ENCODE data around the gene COX8A. TPM values are rescaled to one million over a fixed set of nuclear protein-coding genes. Genes with fewer than 3 reads are reported as not detected.

The COX8A gene
- total RNA-seq, 6 experiments from 2014 or later, result 144 to 385 (median 177) TPM

GRCh38 chr11:63945477-63946163, 28.8 kb upstream of the COX8A start:
- intact Hi-C loops (cut with DNase I), result loop anchor here (5.0 to 10.0 kb wide), 3 partner anchors 108 to 181 kb away; partner anchors contain the start of genes MARK2 (in 2 of the 2) and ZFTA (in 1 of the 2)
- Histone ChIP-seq H3K4me1 (peaks cover 0 to 10% (median 5%) of the 10 kb centered on the region in 4 donors), H3K4me3 (no peak overlapping the region), H3K36me3 (no peaks in the 10 kb centered on the region), H3K9me3 (no peaks in the 10 kb centered on the region), H3K27me3 (no peaks in the 10 kb centered on the region), H3K27ac (no peak overlapping the region)
- ATAC-seq (peak; percentile 93 to 98 (median 96)), DNase-seq (peak; percentile 64 to 79 (median 69))
- WGBS (ENCODE audit: insufficient coverage, low coverage, low lambda C conversion rate, missing lambda C conversion rate), result 13% methylated on average over 10 of the region's 14 CpGs
- TF ChIP-seq CTCF (IDR thresholded peaks at IDR 0.05) (peak; percentile 71 to 78 (median 78)), POLR2A (IDR thresholded peaks at IDR 0.05) (no peak)

- ATAC-seq, result peak in 3 of 4 donors; percentile 20 to 47 (median 42)
- Histone ChIP-seq H3K27me3 (no peaks in the 10 kb centered on the region), H3K9me3 (no peaks in the 10 kb centered on the region), H3K27ac (no peak overlapping the region), H3K4me1 (no peaks in the 10 kb centered on the region), H3K4me3 (no peak overlapping the region), H3K36me3 (peaks cover 0 to 9% (median 0%) of the 10 kb centered on the region in 4 donors)
- intact Hi-C loops (cut with DNase I), result no loop called here
- 70% methylated on average over 17 of the region's 20 CpGs for WGBS (ENCODE audit: insufficient coverage, low coverage, low lambda C conversion rate, missing lambda C conversion rate)
- no peak for TF ChIP-seq CTCF (IDR thresholded peaks at IDR 0.05)
- TF ChIP-seq POLR2A (IDR thresholded peaks at IDR 0.05), result no peak
- DNase-seq, result no peak
These were observed 22.5 kb upstream of the COX8A start for GRCh38 chr11:63951779-63952536.

- TF ChIP-seq CTCF (IDR thresholded peaks at IDR 0.05) (no peak), POLR2A (IDR thresholded peaks at IDR 0.05) (no peak)
- no peak for DNase-seq
- H3K36me3 ChIP-seq, result peaks cover 0 to 9% (median 0%) of the 10 kb centered on the region in 4 donors
- no CpG with 5 or more reads among the region's 4 CpGs for WGBS (ENCODE audit: insufficient coverage, low coverage, low lambda C conversion rate, missing lambda C conversion rate)
- H3K9me3 ChIP-seq, result no peaks in the 10 kb centered on the region
- no peaks in the 10 kb centered on the region for H3K4me1 ChIP-seq
- no peak for ATAC-seq
- no peak overlapping the region for H3K27ac ChIP-seq
- no peaks in the 10 kb centered on the region for H3K27me3 ChIP-seq
- H3K4me3 ChIP-seq, result no peak overlapping the region
- intact Hi-C loops (cut with DNase I), result no loop called here
These were observed 21.9 kb upstream of the COX8A start for GRCh38 chr11:63952570-63952969.

GRCh38 chr11:63958008-63958407, 16.4 kb upstream of the COX8A start:
- 100% methylated on average over 1 of the region's 5 CpGs for WGBS (ENCODE audit: insufficient coverage, low coverage, low lambda C conversion rate, missing lambda C conversion rate)
- TF ChIP-seq CTCF (IDR thresholded peaks at IDR 0.05) (no peak), POLR2A (IDR thresholded peaks at IDR 0.05) (no peak)
- Histone ChIP-seq H3K27me3 (no peaks in the 10 kb centered on the region), H3K4me1 (no peaks in the 10 kb centered on the region), H3K36me3 (peaks cover 0 to 5% (median 0%) of the 10 kb centered on the region in 4 donors), H3K9me3 (no peaks in the 10 kb centered on the region), H3K27ac (no peak overlapping the region), H3K4me3 (no peak overlapping the region)
- DNase-seq, result no peak
- intact Hi-C loops (cut with DNase I), result no loop called here
- no peak for ATAC-seq
